GM23248 (cell line): ENCODE results near the gene NCKAP5L.

Experiments
- EZH2 ChIP-seq: fragments of 200-600 bp; sonication (generic); IDR thresholded peaks from 2 replicates; pipeline ENCODE4 v1.6.1; 2018; ENCODE audit warnings: antibody characterized with exemption, mild to moderate bottlenecking; ENCODE audit not compliant: insufficient read depth, poor library complexity, severe bottlenecking
- EZH2phosphoT487 ChIP-seq: fragments of 200-600 bp; sonication (generic); IDR thresholded peaks from 2 replicates; pipeline ENCODE4 v1.6.1; 2018; ENCODE audit warnings: antibody characterized with exemption, moderate library complexity, mild to moderate bottlenecking, low read depth; ENCODE audit not compliant: insufficient read depth

GRCh38 chr12:49761677-49762467 lies 66.3 kb downstream of the NCKAP5L start:
- TF ChIP-seq EZH2 (no peak), EZH2phosphoT487 (no peak)
